HepG2 (cell line): ENCODE results near the gene RETREG2. TPM values are rescaled to one million over a fixed set of nuclear protein-coding genes. Genes with fewer than 3 reads are reported as not detected.
A peak's percentile ranks its signal among the peaks of the same experiment; 100 is the strongest.

ENCODE experiments used
- ATAC-seq: fragments of 200-7000 bp; cut with Tn5 transposase; 3 replicates; pipeline ENCODE4 v1.9.1; 2020; ENCODE audit warnings: mild to moderate bottlenecking, moderate library complexity
- BruUV-seq: library from RNA; stranded (reverse); fragments of 400-500 nt; replicated peaks from 2 replicates; lab custom pipeline; 2021; lab: Mats Ljungman, UMichigan
- CTCF ChIA-PET: fragments of 300-600 bp; formaldehyde crosslinking; extraction: SDS; loops from one replicate; lab custom pipeline; 2021; ENCODE audit warnings: low total read pairs, inconsistent platforms, low intra/inter-chr PET ratio; lab: Yijun Ruan, JAX
- POLR2A ChIA-PET: fragments of 350-600 bp; sonication (Branson Sonifier 250); formaldehyde crosslinking; loops from one replicate; lab custom pipeline; 2020; ENCODE audit warnings: antibody characterized with exemption, inconsistent platforms; lab: Yijun Ruan, JAX
- DNase-seq: peaks from one replicate; pipeline ENCODE4 v3.0.0-alpha.2; 2015; ENCODE audit warnings: low spot score
- FAIRE-seq: peaks from 3 replicates; lab custom pipeline; 2011; peaks lifted over from hg19 to GRCh38; lab: Jason Lieb, UNC
- H2AFZ ChIP-seq: one replicate; pipeline ENCODE4 v1.6.1; 2011; ENCODE audit warnings: low read length, inconsistent platforms
- H3K27ac ChIP-seq: fragments of 300-600 bp; 3 replicates; pipeline ENCODE4 v1.8.0; 2011; ENCODE audit warnings: mixed run types, mild to moderate bottlenecking, mixed read lengths, low read length, inconsistent platforms; ENCODE audit not compliant: insufficient read depth; ENCODE audit errors: extremely low read length
- H3K27me3 ChIP-seq, 2 experiments: fragments of 200-600 bp in 1 of 2; 2 replicates in 1 of 2; 3 replicates in 1 of 2; pipeline versions ENCODE4 v1.6.0 to v1.8.0; 2011; ENCODE audit warnings: low read length in 2 of 2, mild to moderate bottlenecking in 2 of 2, moderate library complexity in 2 of 2, inconsistent platforms in 1 of 2; ENCODE audit not compliant: insufficient read depth in 2 of 2, control insufficient read depth in 1 of 2
- H3K36me3 ChIP-seq, 2 experiments: fragments of 200-600 bp in 1 of 2; replicated peaks in 1 of 2; 2 replicates in 1 of 2; 3 replicates in 1 of 2; pipeline versions ENCODE4 v1.5.1 to v1.8.0; 2011; ENCODE audit warnings: low read length in 2 of 2, inconsistent platforms in 1 of 2; ENCODE audit not compliant: insufficient read depth in 2 of 2, control insufficient read depth in 1 of 2
- H3K4me1 ChIP-seq: 2 replicates; pipeline ENCODE4 v1.5.1; 2012; ENCODE audit warnings: low read length, inconsistent platforms; ENCODE audit not compliant: insufficient read depth
- H3K4me2 ChIP-seq: 2 replicates; pipeline ENCODE4 v1.6.0; 2011; ENCODE audit warnings: low read depth, low read length, inconsistent platforms
- H3K4me3 ChIP-seq, 3 experiments: fragments of 200-600 bp in 1 of 3; sonication (generic), shearing (Covaris generic) in 1 of 3; replicated peaks in 1 of 3; 2 replicates each; pipeline ENCODE4 v1.5.1; 2011 to 2016; ENCODE audit warnings: low read length in 3 of 3, inconsistent platforms in 2 of 3, low read depth in 2 of 3, mild to moderate bottlenecking in 2 of 3, control low read depth in 1 of 3, mixed read lengths in 1 of 3; ENCODE audit not compliant: insufficient read depth in 1 of 3
- H3K79me2 ChIP-seq: one replicate; pipeline ENCODE4 v1.6.1; 2011; ENCODE audit warnings: low read length, inconsistent platforms; ENCODE audit not compliant: insufficient read depth
- H3K9ac ChIP-seq: 2 replicates; pipeline ENCODE4 v1.6.0; 2011; ENCODE audit warnings: mild to moderate bottlenecking, low read depth, low read length, inconsistent platforms; ENCODE audit not compliant: insufficient read depth
- H3K9me3 ChIP-seq: 2 replicates; pipeline ENCODE4 v1.5.1; 2012; ENCODE audit warnings: mild to moderate bottlenecking, low read length
- H4K20me1 ChIP-seq: 2 replicates; pipeline ENCODE4 v1.6.0; 2011; ENCODE audit warnings: inconsistent platforms, mild to moderate bottlenecking, low read length, moderate library complexity; ENCODE audit not compliant: insufficient read depth
- AGO2 ChIP-seq: fragments of 200-400 bp; formaldehyde crosslinking; optimal IDR thresholded peaks from 2 replicates; pipeline ENCODE3; 2017; ENCODE audit warnings: mild to moderate bottlenecking, low read depth, low read length, moderate library complexity
- CHCHD3 ChIP-seq: sonication (generic); formaldehyde crosslinking; IDR thresholded peaks from 2 replicates; pipeline ENCODE4 v1.8.0; 2022; ENCODE audit warnings: mild to moderate bottlenecking, missing genetic modification reagents, moderate library complexity
- GATA4 ChIP-seq: sonication (generic); IDR thresholded peaks from 2 replicates; pipeline ENCODE4 v1.6.1; 2016; ENCODE audit warnings: antibody characterized with exemption, low read depth, borderline replicate concordance
- HMGA1 ChIP-seq: sonication (generic); formaldehyde crosslinking; conservative IDR thresholded peaks from 2 replicates; pipeline ENCODE4 v1.4.0; 2020; ENCODE audit warnings: missing genetic modification reagents
- KAT7 ChIP-seq: IDR thresholded peaks from 2 replicates; pipeline ENCODE4 v1.6.1; 2018; ENCODE audit warnings: borderline replicate concordance, missing compliant biosample characterization
- MIER2 ChIP-seq: IDR thresholded peaks from 2 replicates; pipeline ENCODE4 v1.6.1; 2016; ENCODE audit warnings: missing biosample characterization, missing genetic modification reagents
- MYNN ChIP-seq: sonication (generic); formaldehyde crosslinking; IDR thresholded peaks from 2 replicates; pipeline ENCODE4 v1.4.0; 2020; ENCODE audit warnings: mild to moderate bottlenecking, low read depth, missing genetic modification reagents
- RBFOX2 ChIP-seq: fragments of 200-400 bp; formaldehyde crosslinking; IDR thresholded peaks from 2 replicates; pipeline ENCODE4 v1.6.1; 2017; ENCODE audit warnings: low read depth, mild to moderate bottlenecking, low read length
- TAF1 ChIP-seq: sonication (generic); formaldehyde crosslinking; IDR thresholded peaks from 2 replicates; pipeline ENCODE4 v1.4.0; 2020; ENCODE audit warnings: missing genetic modification reagents
- ZNF17 ChIP-seq: sonication (generic); formaldehyde crosslinking; IDR thresholded peaks from 2 replicates; pipeline ENCODE4 v1.5.0; 2020; ENCODE audit warnings: mild to moderate bottlenecking, missing genetic modification reagents
- ZNF3 ChIP-seq: IDR thresholded peaks from 2 replicates; pipeline ENCODE4 v1.7.0; 2017; ENCODE audit warnings: inconsistent platforms
- ZNF569 ChIP-seq: sonication (generic); formaldehyde crosslinking; IDR thresholded peaks from 2 replicates; pipeline ENCODE4 v1.5.0; 2020; ENCODE audit warnings: mild to moderate bottlenecking, missing genetic modification reagents, moderate library complexity, borderline replicate concordance
- WGBS: methylation state at CpG from one replicate; pipeline ENCODE4 v1.1.6; 2017; ENCODE audit warnings: low lambda C conversion rate; 5-methylcytosine and 5-hydroxymethylcytosine counted together
- in situ Hi-C: cut with HindIII; loops from 2 replicates; pipeline ENCODE4 v1.10.0; 2017; ENCODE audit warnings: low pct_unique_long_range_greater_than_20kb; ENCODE audit not compliant: extremely low pct_ligation_motif_present
- intact Hi-C: fragments of 100-400 bp; cut with micrococcal nuclease; formaldehyde crosslinking; loops from one replicate; pipeline ENCODE4 v1.10.0; 2022; ENCODE audit not compliant: unreplicated experiment
- polyA plus RNA-seq, 8 experiments: library from polyadenylated mRNA; depleted of rRNA in 3 of 8; stranded (reverse) in 7 of 8; unstranded in 1 of 8; fragments of >200 nt; fragmentation: Illumina TruSeq in 4 of 8; extraction: Trizol in 4 of 8; gene quantifications; 2 replicates each; pipeline versions ENCODE4 v1.2.1 to v1.2.3, GENCODE V29; 2011 to 2016; ENCODE audit warnings: low read depth in 4 of 8, missing spikeins in 1 of 8, mixed read lengths in 1 of 8; ENCODE audit not compliant: insufficient read depth in 1 of 8
- total RNA-seq, 5 experiments: library from RNA; depleted of rRNA; stranded (reverse); fragments of >200 nt; fragmentation: Illumina TruSeq; extraction: Trizol; gene quantifications; 2 replicates each; pipeline ENCODE4 v1.2.3, GENCODE V29; 2016; ENCODE audit warnings: low read depth in 1 of 5
- TF ChIP-seq, protein P1 (sequence below): sonication (generic); formaldehyde crosslinking; IDR thresholded peaks from 2 replicates; pipeline ENCODE4 v1.8.0; 2023; ENCODE audit warnings: mild to moderate bottlenecking, missing genetic modification reagents
- TF ChIP-seq, protein P2 (sequence below): sonication (generic); formaldehyde crosslinking; IDR thresholded peaks from 2 replicates; pipeline ENCODE4 v1.4.0; 2020; ENCODE audit warnings: mild to moderate bottlenecking, missing genetic modification reagents
- TF ChIP-seq, protein P3 (sequence below): sonication (generic); formaldehyde crosslinking; IDR thresholded peaks from 2 replicates; pipeline ENCODE4 v1.5.0; 2020; ENCODE audit warnings: missing genetic modification reagents, mild to moderate bottlenecking, borderline replicate concordance

The RETREG2 gene
- total and polyA plus RNA-seq, 2 of the 13 experiments (the other 11 are each of a cell fraction or from before 2014, with no cell fraction given), result 86.0 to 134 TPM

DNA sequence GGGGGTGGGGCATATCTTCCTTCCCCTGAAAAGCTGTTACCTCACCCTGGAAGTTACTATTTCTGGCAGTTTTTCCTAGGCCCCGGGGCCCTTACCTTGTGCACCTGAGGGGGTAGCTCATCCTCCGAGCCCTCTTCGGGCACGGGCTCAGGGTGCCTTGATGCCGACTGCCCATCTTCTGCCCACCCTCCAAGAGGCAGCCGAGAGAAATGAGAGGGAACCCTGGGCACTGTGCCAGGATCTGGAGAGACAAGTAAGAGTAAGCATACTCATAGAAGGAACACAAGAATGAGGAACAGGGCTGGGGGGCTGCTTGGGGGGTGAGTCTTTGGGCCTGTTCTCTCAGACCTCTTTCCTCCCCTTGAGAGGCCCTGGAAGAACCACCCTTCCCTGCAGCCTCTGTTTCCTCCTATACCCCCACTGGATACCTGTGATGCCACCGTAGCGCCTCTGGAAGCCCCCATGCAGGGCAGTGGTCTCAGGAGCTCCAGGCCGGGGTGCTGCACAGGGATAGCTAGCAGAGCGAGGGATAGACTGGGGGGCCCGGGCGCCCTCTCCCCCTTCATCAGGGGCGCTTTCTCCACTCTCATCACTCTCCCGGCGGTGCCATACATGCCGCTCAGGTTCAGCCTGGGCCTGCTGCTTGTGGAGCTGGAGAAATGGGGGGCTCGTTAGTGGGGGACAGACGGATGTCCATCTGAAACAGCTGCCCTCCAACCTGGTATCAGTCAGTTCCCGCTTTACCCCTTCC, 42.8 kb downstream of the RETREG2 start:
- no peak for FAIRE-seq
- no peak for TF ChIP-seq ZNF569 (CRISPR knock-in tag)
- no peak for TF ChIP-seq GATA4
- TF ChIP-seq MIER2 (CRISPR knock-in tag), result no peak
- no peak for TF ChIP-seq TAF1 (CRISPR knock-in tag)
- TF ChIP-seq, protein P1, sequence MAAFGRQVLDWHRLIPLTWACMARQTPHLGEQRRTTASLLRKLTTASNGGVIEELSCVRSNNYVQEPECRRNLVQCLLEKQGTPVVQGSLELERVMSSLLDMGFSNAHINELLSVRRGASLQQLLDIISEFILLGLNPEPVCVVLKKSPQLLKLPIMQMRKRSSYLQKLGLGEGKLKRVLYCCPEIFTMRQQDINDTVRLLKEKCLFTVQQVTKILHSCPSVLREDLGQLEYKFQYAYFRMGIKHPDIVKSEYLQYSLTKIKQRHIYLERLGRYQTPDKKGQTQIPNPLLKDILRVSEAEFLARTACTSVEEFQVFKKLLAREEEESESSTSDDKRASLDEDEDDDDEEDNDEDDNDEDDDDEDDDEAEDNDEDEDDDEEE (CRISPR knock-in tag), result no peak
- TF ChIP-seq, all 625 proteins: peak for 0
- H2AFZ ChIP-seq, result no peak overlapping the region
- H3K4me3 ChIP-seq, result no peak overlapping the region
- no peaks in the 10 kb centered on the region for H3K9me3 ChIP-seq
- H4K20me1 ChIP-seq, result no peaks in the 10 kb centered on the region
- no peak overlapping the region for H3K27ac ChIP-seq
- DNase-seq (no peak), ATAC-seq (no peak)
- no peak overlapping the region for H3K4me2 ChIP-seq
- H3K27me3 ChIP-seq, result no peaks in the 10 kb centered on the region
- ChIA-PET CTCF (no interaction called here), POLR2A (interaction anchor here (1.3 to 5.7 kb wide), 3 partner anchors 8 to 24 kb away, joined by 3 to 80 read pairs (median 57); partner anchors contain the start of genes ANKZF1, ATG9A, GLB1L and STK16)
- H3K79me2 ChIP-seq, result peaks cover 11% of the 10 kb centered on the region
- peaks cover 24% of the 10 kb centered on the region for H3K4me1 ChIP-seq
- BruUV-seq, result no TSS peak
- intact Hi-C loops (no loop called here), in situ Hi-C loops (no loop called here)
- no peak overlapping the region for H3K9ac ChIP-seq
- H3K36me3 ChIP-seq, result peaks cover 41 to 65% of the 10 kb centered on the region in 2 experiments
- WGBS, result 97% methylated on average over 16 of the region's 19 CpGs

DNA sequence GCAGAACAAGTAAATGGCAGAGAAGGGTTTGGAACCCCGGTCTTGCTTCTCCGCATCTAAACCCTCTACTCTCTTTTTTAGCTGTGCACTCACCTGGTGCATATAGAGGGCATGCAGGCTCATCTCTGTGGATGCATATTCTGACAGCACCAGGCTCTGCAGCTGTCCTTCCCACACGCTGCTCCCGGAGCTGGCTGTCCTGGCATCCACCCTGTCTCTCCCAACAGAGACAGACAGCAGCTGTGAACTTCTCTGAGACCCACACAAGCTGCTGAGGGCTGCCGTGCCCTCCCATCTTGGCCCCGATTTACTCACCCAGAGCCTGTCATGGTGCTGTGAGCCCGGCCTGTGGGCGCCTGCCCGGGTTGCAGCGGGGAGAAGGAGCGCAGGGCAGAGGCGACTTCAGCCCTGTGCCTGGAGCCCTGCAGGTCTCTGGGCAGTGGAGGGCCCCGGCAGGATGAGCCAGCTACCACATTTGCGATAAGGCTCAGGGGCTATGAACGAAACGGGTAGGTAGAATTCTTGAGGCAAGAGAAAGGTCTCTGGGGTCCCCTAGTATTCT, 44.0 kb downstream of the RETREG2 start:
- no TSS peak for BruUV-seq
- 95% methylated on average over 16 of the region's 16 CpGs for WGBS
- Histone ChIP-seq H4K20me1 (no peaks in the 10 kb centered on the region), H3K9me3 (no peaks in the 10 kb centered on the region)
- POLR2A ChIA-PET, result interaction anchor here (1.7 kb wide), 1 partner anchor 14 kb away, joined by 8 read pairs; the partner anchor contains the start of gene ZFAND2B
- TF ChIP-seq ZNF17 (CRISPR knock-in tag), result no peak
- TF ChIP-seq AGO2, result peak; percentile 34
- no peak for TF ChIP-seq CHCHD3 (CRISPR knock-in tag)
- TF ChIP-seq ZNF3 (CRISPR knock-in tag), result no peak
- TF ChIP-seq HMGA1, result no peak
- no peak for TF ChIP-seq KAT7
- TF ChIP-seq MYNN (CRISPR knock-in tag), result no peak
- TF ChIP-seq, protein P2, sequence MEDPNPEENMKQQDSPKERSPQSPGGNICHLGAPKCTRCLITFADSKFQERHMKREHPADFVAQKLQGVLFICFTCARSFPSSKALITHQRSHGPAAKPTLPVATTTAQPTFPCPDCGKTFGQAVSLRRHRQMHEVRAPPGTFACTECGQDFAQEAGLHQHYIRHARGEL, result no peak
- peak; percentile 61 for TF ChIP-seq RBFOX2
- TF ChIP-seq, protein P3, sequence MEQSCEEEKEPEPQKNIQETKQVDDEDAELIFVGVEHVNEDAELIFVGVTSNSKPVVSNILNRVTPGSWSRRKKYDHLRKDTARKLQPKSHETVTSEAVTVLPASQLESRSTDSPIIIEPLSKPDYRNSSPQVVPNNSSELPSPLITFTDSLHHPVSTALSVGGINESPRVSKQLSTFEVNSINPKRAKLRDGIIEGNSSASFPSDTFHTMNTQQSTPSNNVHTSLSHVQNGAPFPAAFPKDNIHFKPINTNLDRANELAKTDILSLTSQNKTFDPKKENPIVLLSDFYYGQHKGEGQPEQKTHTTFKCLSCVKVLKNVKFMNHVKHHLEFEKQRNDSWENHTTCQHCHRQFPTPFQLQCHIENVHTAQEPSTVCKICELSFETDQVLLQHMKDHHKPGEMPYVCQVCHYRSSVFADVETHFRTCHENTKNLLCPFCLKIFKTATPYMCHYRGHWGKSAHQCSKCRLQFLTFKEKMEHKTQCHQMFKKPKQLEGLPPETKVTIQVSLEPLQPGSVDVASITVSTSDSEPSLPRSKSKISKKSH (CRISPR knock-in tag), result no peak
- TF ChIP-seq, all 625 proteins: peak for 2
- H3K4me2 ChIP-seq, result no peak overlapping the region
- no peak for ATAC-seq
- no peaks in the 10 kb centered on the region for H3K27me3 ChIP-seq
- peaks cover 9% of the 10 kb centered on the region for H3K79me2 ChIP-seq
- in situ Hi-C loops, result no loop called here
- intact Hi-C loops, result no loop called here
- peaks cover 39 to 63% of the 10 kb centered on the region in 2 experiments for H3K36me3 ChIP-seq
- H2AFZ ChIP-seq, result no peak overlapping the region
- H3K4me1 ChIP-seq, result peaks cover 14% of the 10 kb centered on the region
- FAIRE-seq, result no peak
- no peak overlapping the region for H3K9ac ChIP-seq
- no peak for DNase-seq
- H3K27ac ChIP-seq, result no peak overlapping the region
- H3K4me3 ChIP-seq, result no peak overlapping the region
- CTCF ChIA-PET, result no interaction called here
